Thyroid gland (tissue), 4 donors: ENCODE data around the gene ZNF692. TPM values are rescaled to one million over a fixed set of nuclear protein-coding genes. Genes with fewer than 3 reads are reported as not detected.
A peak's percentile ranks its signal among the peaks of the same experiment; 100 is the strongest.
"Not testable (repeated sequence)": the region's sequence is repeated elsewhere in the genome, so short reads cannot be mapped to it uniquely, and the experiment has no call there.

Source experiments
- DNase-seq, 2 donors: peaks; one replicate each; pipeline ENCODE4 v3.0.0-alpha.2; 2019
- H3K27ac ChIP-seq, 3 donors: fragments of 200-600 bp; sonication (generic); 1 replicate in 2 of 3; 2 replicates in 1 of 3; pipeline ENCODE4 v1.5.1; 2016 to 2019; ENCODE audit warnings: mild to moderate bottlenecking in 1 of 3, moderate library complexity in 1 of 3
- H3K27me3 ChIP-seq: fragments of 200-600 bp; sonication (generic); one replicate; pipeline ENCODE4 v1.5.1; 2019
- H3K36me3 ChIP-seq, 2 donors: fragments of 200-600 bp; sonication (generic); one replicate each; pipeline ENCODE4 v1.5.1; 2016 to 2019
- H3K4me1 ChIP-seq, 2 donors: fragments of 200-600 bp; sonication (generic); one replicate each; pipeline ENCODE4 v1.5.1; 2017 to 2019
- H3K4me3 ChIP-seq, 3 donors: fragments of 200-600 bp; sonication (generic); replicated peaks in 1 of 3; 1 replicate in 2 of 3; 2 replicates in 1 of 3; pipeline ENCODE4 v1.5.1; 2016; ENCODE audit warnings: mild to moderate bottlenecking in 1 of 3
- H3K9me3 ChIP-seq: fragments of 200-600 bp; sonication (generic); one replicate; pipeline ENCODE4 v1.5.1; 2017
- POLR2A ChIP-seq, 2 donors: fragments of 450-650 bp; IDR thresholded peaks; one replicate each; pipeline ENCODE4 v1.6.1; 2017; ENCODE audit warnings: antibody characterized with exemption in 2 of 2, mild to moderate bottlenecking in 2 of 2, moderate library complexity in 1 of 2
- WGBS, 2 donors: methylation state at CpG; one replicate each; pipeline ENCODE4 v1.1.5; 2017; 5-methylcytosine and 5-hydroxymethylcytosine counted together
- intact Hi-C: fragments of 100-400 bp; cut with DNase I; formaldehyde crosslinking; loops from one replicate; pipeline ENCODE4 v1.15.1; 2023
- total RNA-seq, 4 donors: library from RNA; depleted of rRNA; stranded (reverse); fragments of >200 nt; gene quantifications; one replicate each; pipeline ENCODE4 v1.2.3, GENCODE V29; 2016
- TF ChIP-seq, protein P1 (sequence below), 6 experiments: fragments of 200-600 bp in 3 of 6; fragments of 450-650 bp in 3 of 6; sonication (generic) in 3 of 6; IDR thresholded peaks; one replicate each; pipeline ENCODE4 v1.5.1; 2016 to 2019; ENCODE audit warnings: antibody characterized with exemption in 6 of 6, mild to moderate bottlenecking in 2 of 6, inconsistent platforms in 1 of 6, moderate library complexity in 1 of 6

The ZNF692 gene
- total RNA-seq, 4 donors from 2014 or later = 17.2 to 59.7 (median 34.1) TPM

DNA sequence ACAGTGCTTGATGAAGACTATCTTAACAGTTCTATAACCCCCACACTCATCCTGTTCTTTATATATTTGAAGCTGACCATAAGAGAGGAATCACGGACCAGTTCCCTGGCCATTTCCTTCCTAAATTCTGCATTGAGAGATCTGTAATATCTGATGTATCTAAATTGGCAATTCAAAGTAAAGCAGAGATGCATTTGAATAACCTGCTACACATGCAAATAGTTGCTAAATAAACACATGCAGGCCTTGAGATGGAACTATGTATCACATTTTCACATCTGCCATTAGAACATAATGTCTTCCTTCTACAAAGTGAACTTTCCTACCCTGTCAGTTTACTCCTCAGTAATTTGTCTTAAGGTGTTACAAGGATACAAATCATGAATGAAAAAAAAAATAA is 26.8 kb upstream of the ZNF692 start:
- H3K9me3 ChIP-seq = no peaks in the 10 kb centered on the region
- intact Hi-C loops = no loop called here
- no peak for DNase-seq
- H3K27me3 ChIP-seq = no peaks in the 10 kb centered on the region
- WGBS, 2 donors = 82 to 88% methylated on average over 1 of the region's 1 CpG
- H3K27ac ChIP-seq = no peak overlapping the region
- TF ChIP-seq POLR2A (IDR thresholded peaks at IDR 0.05) = no peak
- TF ChIP-seq, protein P1, sequence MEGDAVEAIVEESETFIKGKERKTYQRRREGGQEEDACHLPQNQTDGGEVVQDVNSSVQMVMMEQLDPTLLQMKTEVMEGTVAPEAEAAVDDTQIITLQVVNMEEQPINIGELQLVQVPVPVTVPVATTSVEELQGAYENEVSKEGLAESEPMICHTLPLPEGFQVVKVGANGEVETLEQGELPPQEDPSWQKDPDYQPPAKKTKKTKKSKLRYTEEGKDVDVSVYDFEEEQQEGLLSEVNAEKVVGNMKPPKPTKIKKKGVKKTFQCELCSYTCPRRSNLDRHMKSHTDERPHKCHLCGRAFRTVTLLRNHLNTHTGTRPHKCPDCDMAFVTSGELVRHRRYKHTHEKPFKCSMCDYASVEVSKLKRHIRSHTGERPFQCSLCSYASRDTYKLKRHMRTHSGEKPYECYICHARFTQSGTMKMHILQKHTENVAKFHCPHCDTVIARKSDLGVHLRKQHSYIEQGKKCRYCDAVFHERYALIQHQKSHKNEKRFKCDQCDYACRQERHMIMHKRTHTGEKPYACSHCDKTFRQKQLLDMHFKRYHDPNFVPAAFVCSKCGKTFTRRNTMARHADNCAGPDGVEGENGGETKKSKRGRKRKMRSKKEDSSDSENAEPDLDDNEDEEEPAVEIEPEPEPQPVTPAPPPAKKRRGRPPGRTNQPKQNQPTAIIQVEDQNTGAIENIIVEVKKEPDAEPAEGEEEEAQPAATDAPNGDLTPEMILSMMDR (IDR thresholded peaks at IDR 0.05) = no peak
- no peak overlapping the region for H3K4me3 ChIP-seq
- H3K4me1 ChIP-seq = no peaks in the 10 kb centered on the region
- H3K36me3 ChIP-seq = no peaks in the 10 kb centered on the region

GRCh38 chr1:248884632-248885295 is 25.9 kb upstream of the ZNF692 start:
- H3K9me3 ChIP-seq = no peaks in the 10 kb centered on the region
- no peak overlapping the region for H3K27ac ChIP-seq
- H3K27me3 ChIP-seq = no peaks in the 10 kb centered on the region
- H3K4me1 ChIP-seq = no peaks in the 10 kb centered on the region
- intact Hi-C loops = no loop called here
- DNase-seq = no peak
- TF ChIP-seq, protein P1 (IDR thresholded peaks at IDR 0.05) = no peak
- no peak for TF ChIP-seq POLR2A (IDR thresholded peaks at IDR 0.05)
- WGBS, 2 donors = 50 to 67% methylated on average over 1 of the region's 1 CpG
- no peaks in the 10 kb centered on the region for H3K36me3 ChIP-seq
- H3K4me3 ChIP-seq = no peak overlapping the region

DNA sequence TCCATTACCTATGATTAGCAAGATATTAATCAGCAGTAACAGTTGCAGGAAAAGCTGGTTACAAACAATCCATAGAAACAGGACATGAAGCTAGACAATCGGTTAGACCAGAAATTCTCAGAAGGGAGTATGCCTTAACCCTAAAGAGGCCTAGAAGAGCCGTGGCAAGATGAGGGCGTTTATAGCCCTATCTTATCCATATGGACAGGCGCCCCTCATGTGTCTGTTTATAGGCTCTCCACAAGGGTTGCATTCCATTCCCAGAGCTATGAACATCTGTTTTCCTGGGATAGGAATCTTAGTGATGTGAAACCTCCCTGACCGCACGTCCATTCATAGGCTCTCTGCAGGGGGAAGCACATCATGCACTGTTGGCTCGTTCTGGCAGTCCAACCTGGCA is 23.5 kb upstream of the ZNF692 start:
- H3K4me3 ChIP-seq, H3K9me3 ChIP-seq, H3K36me3 ChIP-seq, H3K4me1 ChIP-seq, H3K27ac ChIP-seq, H3K27me3 ChIP-seq, intact Hi-C loops, DNase-seq: not testable (repeated sequence)
- 83 to 87% methylated on average over 7 of the region's 7 CpGs for WGBS, 2 donors

DNA sequence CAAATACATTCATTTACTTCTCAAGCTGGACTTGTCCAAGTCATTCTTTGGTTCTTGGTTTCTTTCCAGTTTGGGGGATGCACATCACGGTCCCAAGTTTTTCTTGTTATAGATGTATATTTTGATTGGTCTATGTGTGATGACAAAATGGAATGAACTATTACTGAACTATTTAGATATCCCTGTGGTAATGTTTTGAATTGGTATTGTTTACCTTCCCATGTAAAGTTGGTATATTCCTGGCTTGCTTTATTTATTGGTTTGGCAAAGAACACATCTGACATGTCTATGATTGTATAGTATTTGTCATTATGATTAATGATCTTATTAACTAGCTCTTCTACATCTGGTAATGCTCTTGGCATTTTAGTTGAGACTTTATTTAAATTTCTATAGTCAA is 22.4 kb upstream of the ZNF692 start:
- H3K4me1 ChIP-seq = no peaks in the 10 kb centered on the region
- H3K4me3 ChIP-seq = no peak overlapping the region
- no peak overlapping the region for H3K27ac ChIP-seq
- no peaks in the 10 kb centered on the region for H3K36me3 ChIP-seq
- H3K27me3 ChIP-seq = no peaks in the 10 kb centered on the region
- TF ChIP-seq, protein P1 (IDR thresholded peaks at IDR 0.05) = no peak
- TF ChIP-seq POLR2A (IDR thresholded peaks at IDR 0.05) = no peak
- intact Hi-C loops = no loop called here
- DNase-seq = no peak
- WGBS, 2 donors = 73 to 84% methylated on average over 1 of the region's 1 CpG
- no peaks in the 10 kb centered on the region for H3K9me3 ChIP-seq

DNA sequence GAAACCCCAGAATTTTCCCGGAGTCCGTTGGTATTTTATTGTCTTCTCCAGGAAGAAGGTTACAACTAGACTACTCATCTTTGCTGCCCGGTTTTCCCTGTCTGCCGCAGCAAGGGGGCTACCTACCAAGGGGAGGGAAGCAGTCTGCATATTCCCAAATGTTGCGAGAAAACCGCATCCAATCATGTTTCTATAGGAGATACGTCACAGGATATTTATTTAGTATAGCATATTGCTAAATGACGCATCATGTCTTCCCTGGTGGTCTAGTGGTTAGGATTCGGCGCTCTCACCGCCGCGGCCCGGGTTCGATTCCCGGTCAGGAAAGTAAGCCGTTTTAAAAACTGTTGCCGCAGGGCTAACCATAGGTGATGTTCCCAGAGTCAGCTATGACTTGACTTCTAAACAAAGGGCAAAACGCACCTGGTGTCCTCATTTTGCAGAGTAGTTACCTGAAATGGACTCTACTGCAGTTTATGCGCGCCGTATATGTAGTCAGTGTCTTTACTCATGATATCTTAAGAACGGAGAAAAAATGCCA is 15.2 kb upstream of the ZNF692 start:
- Histone ChIP-seq H3K27me3 (no peaks in the 10 kb centered on the region), H3K4me1 (peaks cover 0 to 9% of the 10 kb centered on the region in 2 donors), H3K36me3 (no peaks in the 10 kb centered on the region), H3K9me3 (no peaks in the 10 kb centered on the region), H3K4me3 (peak overlapping the region in 2 of 3 donors; percentile 13 to 47), H3K27ac (peak overlapping the region; percentile 97 to 100 (median 99))
- WGBS, 2 donors = 4 to 5% methylated on average over 22 to 23 of the region's 23 CpGs
- intact Hi-C loops = no loop called here
- DNase-seq = peak; percentile 70 to 73
- no peak for TF ChIP-seq POLR2A (IDR thresholded peaks at IDR 0.05)
- TF ChIP-seq, protein P1 (IDR thresholded peaks at IDR 0.05) = peak in 1 of 6 experiments; percentile 15
